Fibroblast of lung (primary cell): Measurements from ENCODE around the gene PDE6A. TPM values are rescaled to one million over a fixed set of nuclear protein-coding genes. Genes with fewer than 3 reads are reported as not detected.

Source experiments
- DNase-seq, 2 donors: peaks; one replicate each; pipeline versions ENCODE4 v3.0.0 to v3.0.0-alpha.2; 2010; ENCODE audit warnings: low read depth in 2 of 2
- H2AFZ ChIP-seq: 2 replicates; pipeline ENCODE4 v1.5.1; 2012; ENCODE audit warnings: low read length, control low read depth, inconsistent platforms
- H3K27ac ChIP-seq: 2 replicates; pipeline ENCODE4 v1.5.1; 2011; ENCODE audit warnings: low read length, control low read depth; ENCODE audit not compliant: insufficient read depth
- H3K27me3 ChIP-seq: 2 replicates; pipeline ENCODE4 v1.5.1; 2011; ENCODE audit warnings: mild to moderate bottlenecking, low read length; ENCODE audit not compliant: control insufficient read depth, insufficient read depth
- H3K36me3 ChIP-seq: 2 replicates; pipeline ENCODE4 v1.5.1; 2011; ENCODE audit warnings: low read length; ENCODE audit not compliant: control insufficient read depth, insufficient read depth
- H3K4me1 ChIP-seq: 2 replicates; pipeline ENCODE4 v1.5.1; 2011; ENCODE audit warnings: low read length; ENCODE audit not compliant: control insufficient read depth, insufficient read depth; ENCODE audit errors: extremely low read depth
- H3K4me2 ChIP-seq: 2 replicates; pipeline ENCODE4 v1.5.1; 2011; ENCODE audit warnings: low read length, control low read depth; ENCODE audit not compliant: insufficient read depth; ENCODE audit errors: extremely low read depth
- H3K4me3 ChIP-seq, 4 experiments: fragments of 200-600 bp in 1 of 4; sonication (generic) in 1 of 4; replicated peaks in 1 of 4; 2 replicates each; pipeline ENCODE4 v1.5.1; 2011 to 2016; ENCODE audit warnings: low read length in 4 of 4, low read depth in 3 of 4, mild to moderate bottlenecking in 3 of 4, control low read depth in 2 of 4, inconsistent platforms in 1 of 4, mixed read lengths in 1 of 4; ENCODE audit not compliant: insufficient read depth in 1 of 4; ENCODE audit errors: control extremely low read depth in 1 of 4
- H3K79me2 ChIP-seq: 2 replicates; pipeline ENCODE4 v1.5.1; 2012; ENCODE audit warnings: mild to moderate bottlenecking, low read length, inconsistent platforms; ENCODE audit not compliant: control insufficient read depth, insufficient read depth
- H3K9ac ChIP-seq: 2 replicates; pipeline ENCODE4 v1.5.1; 2011; ENCODE audit warnings: mild to moderate bottlenecking, low read length, control low read depth; ENCODE audit not compliant: insufficient read depth
- H3K9me3 ChIP-seq: 2 replicates; pipeline ENCODE4 v1.5.1; 2012; ENCODE audit warnings: low read depth, low read length; ENCODE audit not compliant: control insufficient read depth, insufficient read depth
- H4K20me1 ChIP-seq: 2 replicates; pipeline ENCODE4 v1.5.1; 2011; ENCODE audit warnings: low read length; ENCODE audit not compliant: control insufficient read depth, insufficient read depth; ENCODE audit errors: extremely low read depth
- CTCF ChIP-seq, 2 donors: IDR thresholded peaks in 1 of 2; conservative IDR thresholded peaks in 1 of 2; 1 replicate in 1 of 2; 2 replicates in 1 of 2; pipeline ENCODE4 v1.5.1; 2011 to 2012; ENCODE audit warnings: low read length in 2 of 2, control low read depth in 1 of 2, inconsistent platforms in 1 of 2, low read depth in 1 of 2, mild to moderate bottlenecking in 1 of 2
- EZH2 ChIP-seq: IDR thresholded peaks from 2 replicates; pipeline ENCODE4 v1.5.1; 2012; ENCODE audit warnings: low read length, control low read depth, mild to moderate bottlenecking; ENCODE audit errors: missing control alignments
- polyA plus RNA-seq, 2 donors: library from polyadenylated mRNA; depleted of rRNA in 1 of 2; stranded (reverse) in 1 of 2; unstranded in 1 of 2; fragments of >200 nt; gene quantifications; 2 replicates each; pipeline ENCODE4 v1.2.1, GENCODE V29; 2011 to 2012; ENCODE audit warnings: missing spikeins in 1 of 2
- total RNA-seq: library from RNA; depleted of rRNA; stranded (reverse); fragments of >200 nt; gene quantifications from 2 replicates; pipeline ENCODE4 v1.2.1, GENCODE V29; 2014

Gene PDE6A
- total and polyA plus RNA-seq, 2 donors (not counting 1 experiment from before 2014, with no cell fraction given) = under 0.01 TPM; not detected in 1

- no peak overlapping the region for H3K4me3 ChIP-seq
- H3K27me3 ChIP-seq = no peaks in the 10 kb centered on the region
- H3K36me3 ChIP-seq = no peaks in the 10 kb centered on the region
- TF ChIP-seq CTCF (conservative IDR thresholded peaks at IDR 0.05 in 1 of 2, IDR thresholded peaks at IDR 0.05 in 1 of 2; ENCODE audit: low read depth in 1 of 2, low read length in 2 of 2) (no peak), EZH2 (no peak)
- H3K4me2 ChIP-seq = no peak overlapping the region
- H3K79me2 ChIP-seq = no peaks in the 10 kb centered on the region
- H2AFZ ChIP-seq = no peak overlapping the region
- H3K4me1 ChIP-seq = peaks cover 2% of the 10 kb centered on the region
- peak; percentile 33 to 44 for DNase-seq
- H4K20me1 ChIP-seq = no peaks in the 10 kb centered on the region
- H3K9ac ChIP-seq = no peak overlapping the region
- no peaks in the 10 kb centered on the region for H3K9me3 ChIP-seq
- H3K27ac ChIP-seq = no peak overlapping the region
Measured at GRCh38 chr5:149826574-149826973, 118.0 kb downstream of the PDE6A start.

GRCh38 chr5:149824846-149825245 lies 119.7 kb downstream of the PDE6A start:
- H3K4me2 ChIP-seq = no peak overlapping the region
- H3K9ac ChIP-seq = no peak overlapping the region
- no peaks in the 10 kb centered on the region for H3K9me3 ChIP-seq
- no peaks in the 10 kb centered on the region for H3K36me3 ChIP-seq
- no peak overlapping the region for H3K27ac ChIP-seq
- no peaks in the 10 kb centered on the region for H3K79me2 ChIP-seq
- H4K20me1 ChIP-seq = no peaks in the 10 kb centered on the region
- DNase-seq = peak in 1 of 2 donors; percentile 60
- TF ChIP-seq CTCF (conservative IDR thresholded peaks at IDR 0.05 in 1 of 2, IDR thresholded peaks at IDR 0.05 in 1 of 2; ENCODE audit: low read depth in 1 of 2, low read length in 2 of 2) = no peak
- no peak for TF ChIP-seq EZH2
- H3K4me3 ChIP-seq = no peak overlapping the region
- H3K4me1 ChIP-seq = peaks cover 2% of the 10 kb centered on the region
- no peaks in the 10 kb centered on the region for H3K27me3 ChIP-seq
- H2AFZ ChIP-seq = no peak overlapping the region

- Histone ChIP-seq H3K4me1 (peaks cover 2% of the 10 kb centered on the region), H4K20me1 (no peaks in the 10 kb centered on the region), H3K36me3 (no peaks in the 10 kb centered on the region), H3K27ac (no peak overlapping the region), H3K9me3 (no peaks in the 10 kb centered on the region), H3K4me3 (no peak overlapping the region), H3K9ac (no peak overlapping the region), H3K4me2 (no peak overlapping the region), H2AFZ (no peak overlapping the region), H3K79me2 (no peaks in the 10 kb centered on the region), H3K27me3 (no peaks in the 10 kb centered on the region)
- no peak for DNase-seq
- TF ChIP-seq CTCF (conservative IDR thresholded peaks at IDR 0.05 in 1 of 2, IDR thresholded peaks at IDR 0.05 in 1 of 2; ENCODE audit: low read depth in 1 of 2, low read length in 2 of 2) (no peak), EZH2 (no peak)
Measured at GRCh38 chr5:149824120-149824519, 120.5 kb downstream of the PDE6A start.
